ENCODE measurements around the gene FADS1. TPM values are rescaled to one million over a fixed set of nuclear protein-coding genes. Genes with fewer than 3 reads are reported as not detected.

Gene FADS1
- total and polyA plus RNA-seq, 8 donors: 21.5 to 161 (median 36.1) TPM

DNA sequence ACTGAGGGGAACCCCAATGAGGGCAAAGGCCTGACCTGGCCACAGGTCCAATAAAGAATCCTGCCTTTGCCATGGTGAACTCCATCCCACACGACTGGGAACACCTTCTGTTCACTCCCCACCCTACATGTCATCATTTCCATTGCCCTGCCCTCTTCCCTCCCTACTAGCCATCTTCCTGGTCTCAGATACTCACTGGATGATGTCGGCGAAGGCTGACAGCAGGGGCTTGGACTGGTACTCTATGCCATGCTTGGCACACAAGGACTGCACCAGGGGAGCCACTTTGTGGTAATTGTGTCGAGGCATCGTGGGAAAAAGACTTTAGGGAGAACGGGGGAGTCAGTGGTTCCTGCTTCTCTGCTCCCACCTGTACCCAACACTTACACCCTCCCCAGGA is 14.2 kb downstream of the FADS1 start:
- no peaks in the 10 kb centered on the region for H3K27me3 ChIP-seq
- no peak overlapping the region for H3K4me3 ChIP-seq
- peaks cover 0 to 70% of the 10 kb centered on the region in 2 donors for H3K36me3 ChIP-seq
- no peaks in the 10 kb centered on the region for H3K9me3 ChIP-seq
- ATAC-seq: no peak
- no peak for DNase-seq
- H3K27ac ChIP-seq: no peak overlapping the region
- peaks cover 0 to under 1% of the 10 kb centered on the region in 2 donors for H3K4me1 ChIP-seq
- TF ChIP-seq, protein P1, sequence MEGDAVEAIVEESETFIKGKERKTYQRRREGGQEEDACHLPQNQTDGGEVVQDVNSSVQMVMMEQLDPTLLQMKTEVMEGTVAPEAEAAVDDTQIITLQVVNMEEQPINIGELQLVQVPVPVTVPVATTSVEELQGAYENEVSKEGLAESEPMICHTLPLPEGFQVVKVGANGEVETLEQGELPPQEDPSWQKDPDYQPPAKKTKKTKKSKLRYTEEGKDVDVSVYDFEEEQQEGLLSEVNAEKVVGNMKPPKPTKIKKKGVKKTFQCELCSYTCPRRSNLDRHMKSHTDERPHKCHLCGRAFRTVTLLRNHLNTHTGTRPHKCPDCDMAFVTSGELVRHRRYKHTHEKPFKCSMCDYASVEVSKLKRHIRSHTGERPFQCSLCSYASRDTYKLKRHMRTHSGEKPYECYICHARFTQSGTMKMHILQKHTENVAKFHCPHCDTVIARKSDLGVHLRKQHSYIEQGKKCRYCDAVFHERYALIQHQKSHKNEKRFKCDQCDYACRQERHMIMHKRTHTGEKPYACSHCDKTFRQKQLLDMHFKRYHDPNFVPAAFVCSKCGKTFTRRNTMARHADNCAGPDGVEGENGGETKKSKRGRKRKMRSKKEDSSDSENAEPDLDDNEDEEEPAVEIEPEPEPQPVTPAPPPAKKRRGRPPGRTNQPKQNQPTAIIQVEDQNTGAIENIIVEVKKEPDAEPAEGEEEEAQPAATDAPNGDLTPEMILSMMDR (IDR thresholded peaks at IDR 0.05): no peak
- intact Hi-C loops (cut with DNase I): loop anchor here in 1 of 2 donors (10.0 kb wide), 1 partner anchor 312 kb away; no protein-coding TSS in a partner anchor

DNA sequence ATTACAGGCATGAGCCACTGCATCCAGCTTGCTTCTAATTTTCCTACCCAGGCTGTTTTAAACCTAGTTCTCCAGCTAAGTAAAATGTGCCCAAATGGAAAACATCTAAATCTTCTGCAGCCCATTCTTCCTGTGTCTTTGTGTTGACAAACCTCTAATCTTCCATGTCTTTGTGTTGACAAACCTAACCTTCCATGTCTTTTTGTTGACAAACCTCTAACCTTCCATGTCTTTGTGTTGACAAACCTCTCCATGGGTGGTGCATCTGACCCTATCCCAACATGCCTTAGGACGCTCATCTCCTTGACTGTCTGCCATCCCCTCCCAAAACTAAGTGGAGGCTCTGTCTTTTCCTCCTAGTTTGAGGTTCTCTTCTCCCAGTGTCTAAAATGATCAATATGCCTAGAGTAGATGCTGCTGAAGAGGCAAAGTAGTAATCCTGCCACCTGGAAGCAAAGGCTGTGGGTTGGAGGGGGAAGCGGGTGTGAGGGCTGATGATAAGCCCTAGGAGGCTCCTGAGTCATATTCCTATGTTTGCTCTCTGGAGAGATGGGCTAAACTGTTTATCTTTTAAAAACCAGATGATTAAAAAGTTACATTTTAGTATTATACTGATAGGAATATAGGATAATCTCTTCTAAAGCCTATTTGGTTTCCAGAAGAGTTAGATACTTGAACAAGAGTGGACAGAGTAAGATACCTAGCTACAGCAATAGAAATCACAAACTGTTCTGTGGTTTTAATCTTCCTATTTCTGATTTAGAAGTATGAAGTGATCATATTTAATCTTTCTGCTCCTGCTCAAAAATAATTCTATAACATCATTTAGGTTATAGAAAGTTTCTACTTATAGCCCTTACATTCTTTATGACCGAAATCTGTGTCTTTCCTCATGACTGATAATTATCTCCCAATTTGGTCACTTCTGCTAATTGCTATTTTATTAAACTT is 16.2 kb downstream of the FADS1 start:
- Histone ChIP-seq H3K4me1 (peaks cover 0 to 4% of the 10 kb centered on the region in 2 donors), H3K27ac (no peak overlapping the region), H3K36me3 (peaks cover 0 to 63% of the 10 kb centered on the region in 2 donors), H3K9me3 (no peaks in the 10 kb centered on the region), H3K27me3 (no peaks in the 10 kb centered on the region), H3K4me3 (no peak overlapping the region)
- DNase-seq (no peak), ATAC-seq (no peak)
- TF ChIP-seq, protein P1 (IDR thresholded peaks at IDR 0.05): no peak
- intact Hi-C loops (cut with DNase I): loop anchor here in 1 of 2 donors (10.0 kb wide), 1 partner anchor 314 kb away; no protein-coding TSS in a partner anchor

DNA sequence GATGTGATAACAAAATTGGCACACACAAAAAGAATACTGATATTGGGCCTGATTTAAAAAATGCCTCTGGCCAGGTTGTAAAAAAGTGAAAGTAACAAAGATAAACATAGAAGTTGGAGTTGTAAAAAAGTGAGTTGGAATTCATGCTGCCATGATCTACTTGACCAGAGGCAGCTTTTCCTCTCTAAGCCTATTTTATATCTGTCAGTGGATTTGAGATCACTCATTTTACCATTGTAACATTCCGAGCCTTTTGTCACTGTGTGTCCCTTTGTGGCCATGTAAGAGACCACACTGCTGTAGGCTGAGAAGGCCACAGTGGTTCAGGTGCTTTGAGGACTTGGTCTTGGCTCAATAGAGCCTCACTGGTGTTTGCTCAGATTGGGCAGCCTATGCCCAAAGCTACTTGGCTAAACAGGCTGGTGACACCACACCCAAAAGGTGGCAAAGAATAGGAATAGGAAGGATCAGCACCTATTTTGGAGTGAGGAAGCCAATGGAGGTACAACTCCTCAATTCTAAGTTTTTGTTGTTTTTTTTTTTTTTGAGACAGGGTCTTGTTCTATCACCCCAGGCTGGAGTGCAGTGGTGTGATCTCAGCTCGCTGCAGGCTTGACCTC is 17.0 kb downstream of the FADS1 start:
- no peaks in the 10 kb centered on the region for H3K9me3 ChIP-seq
- DNase-seq: no peak
- H3K27ac ChIP-seq: no peak overlapping the region
- no peaks in the 10 kb centered on the region for H3K27me3 ChIP-seq
- no peak for ATAC-seq
- H3K36me3 ChIP-seq: peaks cover 0 to 58% of the 10 kb centered on the region in 2 donors
- intact Hi-C loops (cut with DNase I): loop anchor here in 1 of 2 donors (10.0 kb wide), 2 partner anchors 155 to 315 kb away; partner anchors contain the start of gene BEST1
- TF ChIP-seq, protein P1 (IDR thresholded peaks at IDR 0.05): no peak
- no peak overlapping the region for H3K4me3 ChIP-seq
- peaks cover 0 to 4% of the 10 kb centered on the region in 2 donors for H3K4me1 ChIP-seq

DNA sequence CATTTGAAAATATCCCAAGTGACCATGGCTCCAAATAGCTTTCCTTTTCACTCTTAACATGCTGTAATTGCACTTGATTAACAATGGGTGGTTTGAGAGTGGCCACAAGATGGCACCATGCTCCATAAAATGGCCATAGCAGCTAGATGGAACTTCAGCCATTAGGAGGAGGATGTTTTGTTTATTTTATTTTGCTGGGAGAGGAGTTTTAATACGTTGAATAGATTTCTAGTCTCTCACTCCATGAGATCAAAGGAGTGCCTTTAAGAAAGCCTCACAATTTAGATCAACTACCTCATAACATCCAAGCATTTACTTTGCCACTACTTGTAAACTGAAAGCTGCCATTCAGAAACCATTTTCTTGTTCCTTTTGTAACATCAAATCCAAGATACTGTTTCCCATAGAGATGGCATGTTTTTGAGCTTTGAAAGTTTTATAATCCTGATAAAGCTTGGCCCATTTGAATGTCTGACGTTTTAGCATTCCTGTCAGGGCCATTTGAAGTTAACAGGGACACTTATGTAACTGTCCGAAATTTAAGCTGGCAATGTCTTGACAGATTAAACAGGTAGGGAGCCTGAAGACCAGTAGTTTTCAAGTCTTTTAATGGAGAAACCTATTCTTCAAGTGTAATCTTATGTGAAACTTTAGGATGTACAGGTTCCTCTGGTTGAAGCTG is 19.4 kb downstream of the FADS1 start:
- H3K27ac ChIP-seq: peak overlapping the region in 1 of 2 donors; percentile 28
- peak; percentile 65 for ATAC-seq
- TF ChIP-seq, protein P1 (IDR thresholded peaks at IDR 0.05): peak; percentile 78 to 88

More for the DNA sequence above, 19.4 kb downstream of the FADS1 start:
- peaks cover 5 to 19% of the 10 kb centered on the region in 2 donors for H3K4me1 ChIP-seq
- intact Hi-C loops (cut with DNase I): loop anchor here in 1 of 2 donors (10.0 kb wide), 1 partner anchor 157 kb away; the partner anchor contains the start of gene BEST1
- no peak overlapping the region for H3K4me3 ChIP-seq
- DNase-seq: peak in 3 of 4 donors; percentile 74 to 90 (median 79)
- H3K9me3 ChIP-seq: no peaks in the 10 kb centered on the region
- no peaks in the 10 kb centered on the region for H3K27me3 ChIP-seq
- H3K36me3 ChIP-seq: peaks cover 0 to 34% of the 10 kb centered on the region in 2 donors

Data from left lung (tissue), 10 donors.